Stimulated activated CD8-positive, alpha-beta memory T cell treated with anti-CD3 and anti-CD28 coated beads, Interleukin-7, amount 100 ng/mL, for 4 hours (primary cell): ENCODE measurements around the gene PRKD1.
"Not testable (repeated sequence)": the region's sequence is repeated elsewhere in the genome, so short reads cannot be mapped to it uniquely, and the experiment has no call there.

Experiments
- DNase-seq, 2 donors: peaks; one replicate each; pipeline ENCODE4 v3.0.0-alpha.2; 2020; ENCODE audit warnings: low read depth in 2 of 2

PRKD1 gene

GRCh38 chr14:29741909-29742401, 185.7 kb downstream of the PRKD1 start:
- DNase-seq, result no peak

GRCh38 chr14:29740491-29740890, 187.2 kb downstream of the PRKD1 start:
- DNase-seq, result no peak

GRCh38 chr14:29738950-29739349, 188.7 kb downstream of the PRKD1 start:
- no peak for DNase-seq

GRCh38 chr14:29738056-29738455, 189.6 kb downstream of the PRKD1 start:
- DNase-seq, result no peak

GRCh38 chr14:29735459-29735858, 192.2 kb downstream of the PRKD1 start:
- no peak for DNase-seq

GRCh38 chr14:29734732-29735131, 192.9 kb downstream of the PRKD1 start:
- no peak for DNase-seq

GRCh38 chr14:29726560-29727331, 200.9 kb downstream of the PRKD1 start:
- not testable (repeated sequence) for DNase-seq

- no peak for DNase-seq
These were observed 202.7 kb downstream of the PRKD1 start for GRCh38 chr14:29724991-29725390.

- DNase-seq, result no peak
These were observed 204.8 kb downstream of the PRKD1 start for GRCh38 chr14:29722831-29723230.

GRCh38 chr14:29721586-29721985, 206.1 kb downstream of the PRKD1 start:
- no peak for DNase-seq

GRCh38 chr14:29717901-29718300, 209.7 kb downstream of the PRKD1 start:
- DNase-seq, result no peak

GRCh38 chr14:29716150-29716549, 211.5 kb downstream of the PRKD1 start:
- DNase-seq, result no peak

GRCh38 chr14:29712601-29713000, 215.0 kb downstream of the PRKD1 start:
- no peak for DNase-seq

GRCh38 chr14:29710015-29710414, 217.6 kb downstream of the PRKD1 start:
- DNase-seq, result no peak

- no peak for DNase-seq
These were observed 218.2 kb downstream of the PRKD1 start for GRCh38 chr14:29709490-29709889.

GRCh38 chr14:29706700-29707099, 220.9 kb downstream of the PRKD1 start:
- no peak for DNase-seq

GRCh38 chr14:29705801-29706200, 221.8 kb downstream of the PRKD1 start:
- no peak for DNase-seq

GRCh38 chr14:29689597-29689996, 238.1 kb downstream of the PRKD1 start:
- not testable (repeated sequence) for DNase-seq

GRCh38 chr14:29687866-29688265, 239.8 kb downstream of the PRKD1 start:
- no peak for DNase-seq

- DNase-seq, result no peak
These were observed 240.4 kb downstream of the PRKD1 start for GRCh38 chr14:29687071-29687765.

- DNase-seq, result no peak
These were observed 242.7 kb downstream of the PRKD1 start for GRCh38 chr14:29684926-29685325.

GRCh38 chr14:29682789-29683188, 244.9 kb downstream of the PRKD1 start:
- DNase-seq, result no peak

- no peak for DNase-seq
These were observed 246.3 kb downstream of the PRKD1 start for GRCh38 chr14:29681316-29681715.
